ENCODE results near the gene PACS2. TPM values are rescaled to one million over a fixed set of nuclear protein-coding genes. Genes with fewer than 3 reads are reported as not detected.

Gene PACS2
- total RNA-seq, 1 donor from 2014 or later: 64.0 TPM

- Histone ChIP-seq H3K9me3 (replicated peaks) (no peaks in the 10 kb centered on the region), H3K27me3 (ENCODE audit: low read depth) (no peaks in the 10 kb centered on the region), H3K27ac (replicated peaks) (no peak overlapping the region), H3K4me1 (peaks cover 26% of the 10 kb centered on the region), H3K36me3 (no peaks in the 10 kb centered on the region), H3K4me3 (no peak overlapping the region)
- TF ChIP-seq CTCF (IDR thresholded peaks at IDR 0.05; ENCODE audit: borderline replicate concordance): no peak
- intact Hi-C loops (cut with micrococcal nuclease): no loop called here
- DNase-seq: no peak
Observed at GRCh38 chr14:105280525-105280924, 34.0 kb upstream of the PACS2 start.

GRCh38 chr14:105281371-105282097 is 33.0 kb upstream of the PACS2 start:
- TF ChIP-seq CTCF (IDR thresholded peaks at IDR 0.05; ENCODE audit: borderline replicate concordance): peak; percentile 69
- H3K36me3 ChIP-seq: no peaks in the 10 kb centered on the region
- intact Hi-C loops (cut with micrococcal nuclease): no loop called here
- H3K4me3 ChIP-seq: no peak overlapping the region
- no peaks in the 10 kb centered on the region for H3K9me3 ChIP-seq (replicated peaks)
- no peaks in the 10 kb centered on the region for H3K27me3 ChIP-seq (ENCODE audit: low read depth)
- no peak for DNase-seq
- H3K4me1 ChIP-seq: peaks cover 24% of the 10 kb centered on the region
- no peak overlapping the region for H3K27ac ChIP-seq (replicated peaks)

- Histone ChIP-seq H3K4me1 (peaks cover 28% of the 10 kb centered on the region), H3K9me3 (replicated peaks) (no peaks in the 10 kb centered on the region), H3K27me3 (ENCODE audit: low read depth) (no peaks in the 10 kb centered on the region), H3K4me3 (no peak overlapping the region), H3K36me3 (no peaks in the 10 kb centered on the region), H3K27ac (replicated peaks) (no peak overlapping the region)
- intact Hi-C loops (cut with micrococcal nuclease): no loop called here
- no peak for TF ChIP-seq CTCF (IDR thresholded peaks at IDR 0.05; ENCODE audit: borderline replicate concordance)
- DNase-seq: no peak
Observed at GRCh38 chr14:105282098-105282725, 32.3 kb upstream of the PACS2 start.

GRCh38 chr14:105283028-105283427 is 31.5 kb upstream of the PACS2 start:
- no peak overlapping the region for H3K27ac ChIP-seq (replicated peaks)
- no peaks in the 10 kb centered on the region for H3K36me3 ChIP-seq
- no peak for TF ChIP-seq CTCF (IDR thresholded peaks at IDR 0.05; ENCODE audit: borderline replicate concordance)
- H3K27me3 ChIP-seq (ENCODE audit: low read depth): no peaks in the 10 kb centered on the region
- no peak for DNase-seq
- H3K9me3 ChIP-seq (replicated peaks): no peaks in the 10 kb centered on the region
- intact Hi-C loops (cut with micrococcal nuclease): no loop called here
- H3K4me3 ChIP-seq: no peak overlapping the region
- H3K4me1 ChIP-seq: peaks cover 24% of the 10 kb centered on the region

- intact Hi-C loops (cut with micrococcal nuclease): no loop called here
Observed at GRCh38 chr14:105283899-105284298, 30.6 kb upstream of the PACS2 start.

More at GRCh38 chr14:105283899-105284298, 30.6 kb upstream of the PACS2 start:
- DNase-seq: no peak
- Histone ChIP-seq H3K36me3 (no peaks in the 10 kb centered on the region), H3K4me3 (no peak overlapping the region), H3K27me3 (ENCODE audit: low read depth) (no peaks in the 10 kb centered on the region), H3K4me1 (peaks cover 24% of the 10 kb centered on the region), H3K9me3 (replicated peaks) (no peaks in the 10 kb centered on the region), H3K27ac (replicated peaks) (no peak overlapping the region)
- no peak for TF ChIP-seq CTCF (IDR thresholded peaks at IDR 0.05; ENCODE audit: borderline replicate concordance)
